ENCODE results near the gene PDE4D.

The PDE4D gene

DNA sequence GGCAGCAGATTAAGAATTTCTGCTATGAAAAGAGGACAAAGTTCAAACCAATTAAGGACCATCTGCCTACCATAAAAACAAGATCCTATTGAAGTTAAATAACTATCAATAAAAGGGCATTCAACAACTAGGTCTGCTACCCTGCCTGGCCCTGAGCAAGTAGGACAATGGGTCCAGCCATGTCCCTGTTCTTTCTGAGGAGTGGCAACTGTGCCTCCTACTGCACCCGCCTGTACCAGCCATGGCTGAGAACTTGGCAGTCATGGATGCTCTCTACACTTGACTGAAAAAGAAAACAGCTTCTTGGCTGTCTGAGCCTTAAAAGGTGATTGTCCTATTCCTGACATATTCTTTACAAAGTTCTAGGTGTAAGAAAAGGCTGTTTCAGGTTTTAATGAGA is 652.4 kb downstream of the PDE4D start:
- DNase-seq (ENCODE audit: low read depth in 4 of 4, low spot score in 1 of 4), result no peak

DNA sequence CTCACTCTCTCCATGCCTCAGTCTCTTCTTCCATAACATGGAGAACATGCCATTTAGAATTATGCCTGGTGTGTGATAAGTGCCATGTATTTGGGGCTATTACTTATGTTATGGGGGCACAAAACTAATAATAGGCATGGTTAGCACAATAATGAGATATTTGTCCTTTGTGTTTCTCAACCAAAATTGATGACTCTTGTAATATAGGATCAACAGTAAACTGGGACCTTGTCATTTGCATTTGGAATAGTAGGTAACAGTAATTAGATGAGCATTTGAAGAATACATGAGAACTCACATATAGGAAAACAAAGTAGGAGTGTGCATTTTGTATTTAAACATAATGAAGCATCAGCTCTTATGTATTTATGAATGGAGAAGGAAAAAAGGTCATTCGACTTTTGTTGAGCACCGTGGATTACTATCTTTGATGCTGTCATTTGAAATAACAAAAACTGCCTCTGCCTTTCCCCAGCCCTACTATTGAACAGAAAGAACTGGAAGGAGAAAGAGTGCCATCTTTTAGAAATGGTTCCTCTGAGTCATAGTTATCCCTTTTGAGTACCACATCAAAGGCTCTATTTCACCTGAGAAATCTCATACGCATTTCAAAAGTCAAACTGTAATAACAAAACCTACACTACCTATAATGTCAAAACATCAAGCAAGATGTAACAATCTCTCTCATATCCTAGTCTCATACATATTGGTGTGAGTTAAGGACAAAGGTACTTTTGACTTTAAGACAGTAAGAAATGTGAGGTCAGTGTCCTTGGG is 655.2 kb downstream of the PDE4D start:
- DNase-seq (ENCODE audit: low read depth in 4 of 4, low spot score in 1 of 4), result no peak

GRCh38 chr5:59236986-59237385 is 656.5 kb downstream of the PDE4D start:
- no peak for DNase-seq (ENCODE audit: low read depth in 4 of 4, low spot score in 1 of 4)

DNA sequence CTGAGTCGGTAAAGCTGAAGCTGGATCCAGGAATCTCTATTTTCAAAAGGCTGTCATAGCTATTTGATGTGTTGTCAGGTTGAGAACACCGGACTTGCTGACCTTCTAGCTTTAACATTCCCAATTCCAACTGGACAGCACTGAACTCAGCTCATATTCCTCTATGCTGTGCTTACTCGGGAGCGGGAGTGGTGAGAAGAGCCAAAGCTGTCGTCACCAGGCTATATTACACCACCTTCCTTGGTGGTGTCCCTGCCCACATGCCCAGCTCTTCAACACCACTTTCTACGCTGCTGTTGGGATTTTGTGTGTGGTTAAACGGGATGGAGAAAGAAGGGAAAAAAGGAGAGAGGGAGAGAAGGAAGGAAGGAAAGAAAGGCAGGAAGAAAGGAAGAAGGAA is 657.1 kb downstream of the PDE4D start:
- DNase-seq (ENCODE audit: low read depth in 4 of 4, low spot score in 1 of 4), result no peak

GRCh38 chr5:59234236-59234635 is 659.3 kb downstream of the PDE4D start:
- no peak for DNase-seq (ENCODE audit: low read depth in 4 of 4, low spot score in 1 of 4)

- no peak for DNase-seq (ENCODE audit: low read depth in 4 of 4, low spot score in 1 of 4)
Measured at GRCh38 chr5:59231221-59231931, 662.1 kb downstream of the PDE4D start.

DNA sequence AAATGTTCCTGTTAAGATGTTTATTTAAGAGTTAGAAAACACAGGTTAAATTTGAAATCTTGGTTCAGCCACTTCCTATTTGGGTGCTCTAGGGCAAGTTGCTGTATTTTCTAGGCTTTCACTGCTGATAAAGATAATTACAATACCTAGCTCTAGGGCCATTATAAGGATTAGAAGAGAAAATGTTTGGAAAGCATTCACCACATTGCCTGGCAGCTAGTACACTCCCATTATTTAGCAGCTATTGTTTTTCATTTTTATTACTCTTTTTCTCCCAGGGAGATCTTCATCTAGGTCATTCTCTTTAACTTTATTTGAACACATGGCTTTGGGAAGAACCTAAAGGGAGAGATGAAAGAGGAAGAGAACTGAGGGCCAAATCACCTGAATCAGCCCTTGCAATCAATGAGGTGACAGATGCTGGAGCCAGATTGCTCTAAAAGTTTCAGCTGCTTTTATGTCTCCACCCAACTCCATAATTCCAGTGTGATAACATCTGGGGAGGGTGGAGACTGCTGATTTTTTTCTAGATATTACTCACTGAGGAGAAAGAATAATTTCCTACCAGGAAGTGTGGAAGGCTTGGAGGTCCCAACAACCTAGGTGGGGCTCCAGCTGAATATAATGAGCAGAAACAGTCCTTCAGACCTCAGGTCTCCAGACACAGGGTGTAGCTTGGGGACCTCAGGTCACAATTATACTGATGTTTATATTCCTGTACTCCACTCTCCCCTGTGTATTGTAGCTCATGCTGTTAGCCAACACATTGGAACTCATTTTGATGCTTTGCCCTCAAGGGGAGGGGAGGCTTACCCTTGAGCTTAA is 670.6 kb downstream of the PDE4D start:
- DNase-seq (ENCODE audit: low read depth in 4 of 4, low spot score in 1 of 4), result no peak

DNA sequence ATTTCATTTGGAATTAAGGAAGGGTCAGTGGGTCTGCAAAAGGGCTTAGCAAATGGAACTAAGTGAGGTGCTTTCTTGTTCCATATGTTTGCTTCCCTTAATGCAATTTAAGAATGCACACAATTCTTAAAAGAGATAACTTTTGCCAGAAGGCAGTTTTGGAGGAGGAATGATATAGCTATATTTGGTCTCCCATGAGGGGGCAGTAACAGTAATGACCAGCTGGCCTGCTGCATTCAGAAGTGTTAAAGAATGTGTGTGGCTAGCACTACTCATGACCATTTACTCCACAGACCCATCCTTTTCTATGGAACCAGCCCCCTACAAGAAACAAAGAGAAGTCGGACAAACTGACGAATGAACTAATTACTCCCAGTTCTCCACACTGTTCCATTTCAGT is 671.8 kb downstream of the PDE4D start:
- no peak for DNase-seq (ENCODE audit: low read depth in 4 of 4, low spot score in 1 of 4)

- DNase-seq (ENCODE audit: low read depth in 4 of 4, low spot score in 1 of 4), result no peak
Measured at GRCh38 chr5:59218424-59219045, 675.0 kb downstream of the PDE4D start.

GRCh38 chr5:59216841-59217240 is 676.7 kb downstream of the PDE4D start:
- no peak for DNase-seq (ENCODE audit: low read depth in 4 of 4, low spot score in 1 of 4)

DNA sequence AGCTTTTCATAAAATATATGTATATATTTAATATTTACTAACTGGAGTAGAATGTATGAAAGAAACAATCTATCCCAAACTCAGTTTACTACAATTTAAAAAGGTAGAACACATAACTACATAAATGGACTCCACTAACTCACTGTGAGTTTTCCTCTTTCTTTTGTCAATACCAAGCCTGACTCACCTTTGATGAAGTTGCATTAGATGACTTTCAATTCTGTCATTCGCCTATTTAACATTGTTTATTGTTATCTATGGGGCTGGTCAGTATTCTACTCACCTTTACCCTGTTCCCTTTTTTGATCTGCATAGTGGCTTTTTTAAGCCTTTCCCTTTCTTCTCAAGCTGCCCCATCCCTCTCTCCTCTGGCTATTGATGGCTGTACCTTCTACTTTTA is 680.9 kb downstream of the PDE4D start:
- DNase-seq (ENCODE audit: low read depth in 4 of 4, low spot score in 1 of 4), result no peak

DNA sequence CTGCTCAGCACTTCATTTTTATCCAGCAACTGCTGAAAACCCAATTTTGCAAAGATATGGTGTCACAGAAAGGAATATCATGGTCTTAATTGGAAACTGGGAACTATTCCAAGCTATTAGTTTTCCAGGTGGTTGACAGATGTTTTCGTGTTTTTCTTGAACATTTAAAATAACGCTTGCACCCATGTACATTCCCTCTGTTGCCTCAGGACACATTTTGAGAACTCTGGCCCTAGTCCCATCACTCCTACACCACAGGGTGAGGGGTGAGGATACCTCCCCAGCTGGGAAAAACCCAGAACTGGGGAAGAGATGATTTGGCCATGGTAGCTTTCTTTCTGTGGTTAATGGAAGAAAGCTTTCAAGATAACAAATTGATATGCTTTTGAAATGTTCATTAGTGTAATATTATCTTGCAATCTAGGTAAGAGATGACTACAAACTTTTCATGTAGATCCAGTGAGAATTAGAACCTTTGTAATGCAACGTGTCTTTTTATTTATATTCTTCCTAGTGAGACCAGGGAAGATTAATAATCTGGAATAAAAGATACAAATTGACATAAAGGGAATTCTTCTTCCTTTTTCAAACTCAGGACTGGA is 683.7 kb downstream of the PDE4D start:
- no peak for DNase-seq (ENCODE audit: low read depth in 4 of 4, low spot score in 1 of 4)

GRCh38 chr5:59208474-59208873 is 685.1 kb downstream of the PDE4D start:
- no peak for DNase-seq (ENCODE audit: low read depth in 4 of 4, low spot score in 1 of 4)

GRCh38 chr5:59207401-59207800 is 686.1 kb downstream of the PDE4D start:
- no peak for DNase-seq (ENCODE audit: low read depth in 4 of 4, low spot score in 1 of 4)

- DNase-seq (ENCODE audit: low read depth in 4 of 4, low spot score in 1 of 4), result no peak
Measured at GRCh38 chr5:59206132-59206581, 687.4 kb downstream of the PDE4D start.

DNA sequence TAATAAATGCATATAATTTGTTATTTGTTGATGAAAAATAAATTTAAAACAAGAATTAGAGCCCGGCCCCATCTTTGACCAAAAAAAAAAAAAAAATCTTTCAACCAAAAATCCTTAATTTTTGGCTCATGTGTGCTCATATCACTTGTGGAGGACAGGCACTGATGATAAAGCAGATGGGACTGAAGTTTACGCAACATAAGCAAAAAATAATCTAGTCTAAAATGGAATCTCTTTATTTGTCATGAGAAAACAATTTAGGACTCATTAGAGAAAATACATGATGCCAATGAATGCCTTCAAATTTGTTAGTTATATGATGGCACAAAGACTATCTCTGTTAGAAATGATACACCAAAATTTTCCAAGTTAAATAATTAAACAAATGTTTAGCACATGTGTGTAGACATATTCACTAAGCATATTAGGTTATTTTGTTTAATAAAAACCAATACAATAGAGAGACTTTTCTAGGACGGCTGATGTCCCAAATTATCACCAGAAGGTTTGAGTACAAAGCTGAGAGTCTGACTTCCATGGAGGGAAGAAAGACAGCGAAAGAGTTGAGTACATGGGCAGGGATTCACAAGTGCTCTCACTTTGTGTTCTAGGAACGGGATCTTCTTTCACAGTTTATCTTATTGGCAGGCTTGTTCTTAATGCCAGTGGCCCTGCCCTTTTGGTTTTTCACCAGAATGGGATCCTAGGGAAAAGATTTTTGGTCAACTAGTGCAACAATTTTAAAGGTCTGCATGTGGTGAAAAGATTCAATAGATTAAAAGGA is 689.2 kb downstream of the PDE4D start:
- no peak for DNase-seq (ENCODE audit: low read depth in 4 of 4, low spot score in 1 of 4)

DNA sequence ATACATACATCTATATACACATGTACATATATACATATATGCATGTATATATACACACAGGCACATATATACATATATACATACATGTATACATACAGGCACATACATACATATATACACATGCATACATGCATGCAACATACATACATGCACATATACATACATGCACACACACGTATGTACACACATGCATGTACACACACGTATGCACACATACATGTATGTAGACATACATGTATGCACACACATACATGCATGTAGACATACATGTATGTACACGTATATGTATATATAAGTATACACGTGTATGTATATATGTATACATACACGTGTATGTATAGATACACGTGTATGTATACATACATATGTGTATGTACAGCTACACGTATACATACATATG is 693.7 kb downstream of the PDE4D start:
- DNase-seq (ENCODE audit: low read depth in 4 of 4, low spot score in 1 of 4), result no peak

GRCh38 chr5:59198832-59199231 is 694.7 kb downstream of the PDE4D start:
- no peak for DNase-seq (ENCODE audit: low read depth in 4 of 4, low spot score in 1 of 4)

DNA sequence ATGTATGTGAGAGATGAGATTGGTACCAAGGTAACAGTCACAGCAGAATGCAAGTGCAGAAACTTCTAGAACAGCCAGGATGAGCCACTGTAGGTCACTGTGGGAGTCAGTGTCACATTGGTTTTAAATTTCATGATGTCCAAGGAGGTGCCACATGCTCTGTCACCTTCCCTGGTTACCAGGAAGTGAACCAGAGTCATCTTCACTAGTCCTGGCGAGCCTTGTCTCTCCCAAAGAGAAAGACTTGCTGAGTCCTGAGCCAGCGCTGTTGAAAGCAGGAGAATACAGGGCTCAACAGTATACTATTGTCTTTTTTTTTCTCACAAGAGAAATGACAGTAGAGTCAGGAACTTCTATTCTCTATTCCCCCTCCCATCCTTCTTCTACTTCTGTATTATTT is 695.2 kb downstream of the PDE4D start:
- no peak for DNase-seq (ENCODE audit: low read depth in 4 of 4, low spot score in 1 of 4)

DNA sequence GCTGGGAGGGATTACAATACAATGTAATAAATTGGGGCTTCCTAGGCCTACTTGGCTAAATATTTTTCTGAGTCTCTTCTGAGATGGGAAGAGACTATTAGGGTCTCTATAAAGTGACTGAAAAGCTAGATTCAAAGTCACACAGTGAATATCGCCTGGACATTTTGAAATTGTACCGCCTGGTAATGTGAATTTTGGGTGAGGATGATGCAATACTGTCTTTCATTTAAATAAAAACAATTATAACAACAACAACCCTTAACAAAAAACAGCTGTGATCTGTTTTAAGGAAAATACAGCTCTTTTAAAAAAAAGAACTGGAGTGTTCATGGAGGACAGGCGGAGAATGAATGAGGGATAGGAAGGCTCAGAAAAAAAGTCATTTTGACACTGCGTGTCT is 695.6 kb downstream of the PDE4D start:
- DNase-seq (ENCODE audit: low read depth in 4 of 4, low spot score in 1 of 4), result no peak
